Liver (tissue), 3 donors: ENCODE results near the gene PEMT.

ENCODE experiments used
- GABPA ChIP-seq, 2 donors: IDR thresholded peaks in 1 of 2; conservative IDR thresholded peaks in 1 of 2; 2 replicates each; pipeline ENCODE4 v1.6.1; 2016; ENCODE audit warnings: antibody characterized with exemption in 2 of 2, mild to moderate bottlenecking in 1 of 2, moderate library complexity in 1 of 2
- RAD21 ChIP-seq, 2 donors: IDR thresholded peaks; 2 replicates each; pipeline ENCODE4 v1.6.1; 2016; ENCODE audit warnings: antibody characterized with exemption in 2 of 2, mild to moderate bottlenecking in 2 of 2
- YY1 ChIP-seq: IDR thresholded peaks from 2 replicates; pipeline ENCODE4 v1.6.1; 2016; ENCODE audit warnings: antibody characterized with exemption, mild to moderate bottlenecking
- TF ChIP-seq, protein P1 (sequence below): fragments of 150-350 bp; IDR thresholded peaks from 2 replicates; pipeline ENCODE4 v1.5.1; 2017; ENCODE audit warnings: improper control_type of control experiment, low read depth, low read length; ENCODE audit not compliant: missing input control
- TF ChIP-seq, protein P2 (sequence below): IDR thresholded peaks from 2 replicates; pipeline ENCODE4 v1.6.1; 2016; ENCODE audit warnings: antibody characterized with exemption
- donor health status: healthy.
- donor health status: healthy.

DNA sequence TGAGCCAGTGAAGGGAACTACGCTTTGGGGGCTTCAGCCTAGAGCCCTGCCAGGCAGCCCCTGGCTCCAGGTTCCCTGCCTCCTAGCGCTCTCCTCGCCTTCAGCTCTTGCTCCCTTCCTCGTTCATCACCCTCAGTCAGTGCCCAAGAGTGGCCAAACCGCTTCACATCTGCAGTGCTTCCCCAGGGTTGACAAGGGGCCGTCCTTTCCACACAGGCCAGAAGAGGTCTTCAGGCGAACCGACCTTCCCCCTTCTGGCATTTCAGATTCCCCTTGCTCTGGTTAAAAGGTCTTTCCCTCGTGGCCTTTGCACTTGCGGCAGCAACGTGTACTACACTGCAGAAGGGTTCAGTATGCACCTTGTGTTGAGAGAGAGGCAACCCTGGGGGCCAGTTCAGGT is 99.4 kb downstream of the PEMT start:
- TF ChIP-seq, protein P1, sequence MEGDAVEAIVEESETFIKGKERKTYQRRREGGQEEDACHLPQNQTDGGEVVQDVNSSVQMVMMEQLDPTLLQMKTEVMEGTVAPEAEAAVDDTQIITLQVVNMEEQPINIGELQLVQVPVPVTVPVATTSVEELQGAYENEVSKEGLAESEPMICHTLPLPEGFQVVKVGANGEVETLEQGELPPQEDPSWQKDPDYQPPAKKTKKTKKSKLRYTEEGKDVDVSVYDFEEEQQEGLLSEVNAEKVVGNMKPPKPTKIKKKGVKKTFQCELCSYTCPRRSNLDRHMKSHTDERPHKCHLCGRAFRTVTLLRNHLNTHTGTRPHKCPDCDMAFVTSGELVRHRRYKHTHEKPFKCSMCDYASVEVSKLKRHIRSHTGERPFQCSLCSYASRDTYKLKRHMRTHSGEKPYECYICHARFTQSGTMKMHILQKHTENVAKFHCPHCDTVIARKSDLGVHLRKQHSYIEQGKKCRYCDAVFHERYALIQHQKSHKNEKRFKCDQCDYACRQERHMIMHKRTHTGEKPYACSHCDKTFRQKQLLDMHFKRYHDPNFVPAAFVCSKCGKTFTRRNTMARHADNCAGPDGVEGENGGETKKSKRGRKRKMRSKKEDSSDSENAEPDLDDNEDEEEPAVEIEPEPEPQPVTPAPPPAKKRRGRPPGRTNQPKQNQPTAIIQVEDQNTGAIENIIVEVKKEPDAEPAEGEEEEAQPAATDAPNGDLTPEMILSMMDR: no peak
- TF ChIP-seq, protein P2, sequence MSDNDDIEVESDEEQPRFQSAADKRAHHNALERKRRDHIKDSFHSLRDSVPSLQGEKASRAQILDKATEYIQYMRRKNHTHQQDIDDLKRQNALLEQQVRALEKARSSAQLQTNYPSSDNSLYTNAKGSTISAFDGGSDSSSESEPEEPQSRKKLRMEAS: no peak
- TF ChIP-seq YY1: no peak
- no peak for TF ChIP-seq GABPA (IDR thresholded peaks at IDR 0.05 in 1 of 2, conservative IDR thresholded peaks at IDR 0.05 in 1 of 2)
- TF ChIP-seq RAD21 (IDR thresholded peaks at IDR 0.05): no peak
